Measurements from ENCODE around the gene ASPDH.

GRCh38 chr19:50537306-50537685, 23.6 kb upstream of the ASPDH start:
- TF ChIP-seq, protein P1, sequence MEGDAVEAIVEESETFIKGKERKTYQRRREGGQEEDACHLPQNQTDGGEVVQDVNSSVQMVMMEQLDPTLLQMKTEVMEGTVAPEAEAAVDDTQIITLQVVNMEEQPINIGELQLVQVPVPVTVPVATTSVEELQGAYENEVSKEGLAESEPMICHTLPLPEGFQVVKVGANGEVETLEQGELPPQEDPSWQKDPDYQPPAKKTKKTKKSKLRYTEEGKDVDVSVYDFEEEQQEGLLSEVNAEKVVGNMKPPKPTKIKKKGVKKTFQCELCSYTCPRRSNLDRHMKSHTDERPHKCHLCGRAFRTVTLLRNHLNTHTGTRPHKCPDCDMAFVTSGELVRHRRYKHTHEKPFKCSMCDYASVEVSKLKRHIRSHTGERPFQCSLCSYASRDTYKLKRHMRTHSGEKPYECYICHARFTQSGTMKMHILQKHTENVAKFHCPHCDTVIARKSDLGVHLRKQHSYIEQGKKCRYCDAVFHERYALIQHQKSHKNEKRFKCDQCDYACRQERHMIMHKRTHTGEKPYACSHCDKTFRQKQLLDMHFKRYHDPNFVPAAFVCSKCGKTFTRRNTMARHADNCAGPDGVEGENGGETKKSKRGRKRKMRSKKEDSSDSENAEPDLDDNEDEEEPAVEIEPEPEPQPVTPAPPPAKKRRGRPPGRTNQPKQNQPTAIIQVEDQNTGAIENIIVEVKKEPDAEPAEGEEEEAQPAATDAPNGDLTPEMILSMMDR (IDR thresholded peaks at IDR 0.05), result no peak
- TF ChIP-seq POLR2A (IDR thresholded peaks at IDR 0.05), result no peak

Measured in transverse colon (tissue), 3 donors.